GM12878 (cell line): Measurements from ENCODE around the gene NUDT17. TPM values are rescaled to one million over a fixed set of nuclear protein-coding genes. Genes with fewer than 3 reads are reported as not detected.
A peak's percentile ranks its signal among the peaks of the same experiment; 100 is the strongest.

Experiments used
- ATF7 ChIP-seq: fragments of 450-650 bp; IDR thresholded peaks from 2 replicates; pipeline ENCODE4 v1.6.1; 2016; ENCODE audit warnings: low read depth, mild to moderate bottlenecking
- DPF2 ChIP-seq: fragments of 450-650 bp; IDR thresholded peaks from 2 replicates; pipeline ENCODE4 v1.6.1; 2017; ENCODE audit warnings: mild to moderate bottlenecking
- EED ChIP-seq: sonication (generic); IDR thresholded peaks from 2 replicates; pipeline ENCODE4 v1.6.1; 2016; ENCODE audit warnings: antibody characterized with exemption, low read depth
- ESRRA ChIP-seq: IDR thresholded peaks from 2 replicates; pipeline ENCODE4 v1.6.1; 2012; ENCODE audit warnings: mild to moderate bottlenecking, low read length, improper control_type of control experiment
- GATAD2B ChIP-seq: fragments of 450-650 bp; conservative IDR thresholded peaks from 2 replicates; pipeline ENCODE4 v1.6.1; 2017; ENCODE audit warnings: low read depth, mild to moderate bottlenecking, moderate library complexity
- IKZF1 ChIP-seq: fragments of 450-650 bp; conservative IDR thresholded peaks from 2 replicates; pipeline ENCODE4 v1.6.1; 2017; ENCODE audit warnings: antibody characterized with exemption, mild to moderate bottlenecking
- NFIC ChIP-seq: IDR thresholded peaks from 2 replicates; pipeline ENCODE4 v1.6.1; 2012; ENCODE audit warnings: low read depth, mild to moderate bottlenecking, inconsistent platforms, low read length, moderate library complexity
- NR2C2 ChIP-seq: IDR thresholded peaks from 2 replicates; pipeline ENCODE4 v1.6.1; 2011; ENCODE audit warnings: borderline replicate concordance, low read depth; ENCODE audit not compliant: control insufficient read depth, insufficient read length
- NRF1 ChIP-seq: conservative IDR thresholded peaks from 2 replicates; pipeline ENCODE4 v1.6.1; 2011; ENCODE audit warnings: mild to moderate bottlenecking, low read depth, low read length, improper control_type of control experiment
- PML ChIP-seq: IDR thresholded peaks from 2 replicates; pipeline ENCODE4 v1.6.1; 2012; ENCODE audit warnings: low read length, inconsistent platforms
- POLR2AphosphoS2 ChIP-seq: IDR thresholded peaks from 2 replicates; pipeline ENCODE4 v1.6.1; 2011; ENCODE audit warnings: low read depth, mild to moderate bottlenecking, low read length, improper control_type of control experiment, moderate library complexity
- POLR2AphosphoS5 ChIP-seq: IDR thresholded peaks from 2 replicates; pipeline ENCODE4 v1.6.1; 2011; ENCODE audit warnings: mild to moderate bottlenecking, low read length, inconsistent platforms
- POU2F2 ChIP-seq: IDR thresholded peaks from 3 replicates; pipeline ENCODE4 v1.6.1; 2011; ENCODE audit warnings: low read depth, mild to moderate bottlenecking, low read length, borderline replicate concordance
- RAD51 ChIP-seq: fragments of 450-650 bp; IDR thresholded peaks from 2 replicates; pipeline ENCODE4 v1.6.1; 2016; ENCODE audit warnings: moderate library complexity, mild to moderate bottlenecking, inconsistent platforms
- SMARCA5 ChIP-seq: fragments of 450-650 bp; IDR thresholded peaks from 2 replicates; pipeline ENCODE4 v1.6.1; 2017; ENCODE audit warnings: mild to moderate bottlenecking
- YY1 ChIP-seq: IDR thresholded peaks from 2 replicates; pipeline ENCODE4 v1.6.1; 2011; ENCODE audit warnings: low read depth, mild to moderate bottlenecking, low read length
- polyA plus RNA-seq, 11 experiments: library from polyadenylated mRNA; depleted of rRNA in 4 of 11; unstranded in 6 of 11; stranded (reverse) in 5 of 11; fragments of >200 nt; fragmentation: Nextera tagmentation in 4 of 11; fragmentation: Illumina TruSeq in 1 of 11; extraction: Ambion mirVana in 4 of 11; extraction: Trizol in 1 of 11; gene quantifications; 1 replicate in 1 of 11; 2 replicates in 10 of 11; pipeline versions ENCODE4 v1.2.1 to v1.2.3, GENCODE V29; 2011 to 2016; ENCODE audit warnings: inconsistent platforms in 2 of 11, missing spikeins in 2 of 11, low read depth in 1 of 11
- total RNA-seq, 4 experiments: library from RNA; depleted of rRNA in 3 of 4; stranded (reverse); fragments of >200 nt in 3 of 4; fragmentation: Illumina TruSeq in 1 of 4; extraction: Trizol in 1 of 4; gene quantifications; 2 replicates each; pipeline versions ENCODE4 v1.2.1 to v1.2.3, GENCODE V29; 2013 to 2021
- TF ChIP-seq, protein P1 (sequence below): IDR thresholded peaks from 2 replicates; pipeline ENCODE4 v1.6.1; 2011; ENCODE audit warnings: mild to moderate bottlenecking, low read depth, low read length, moderate library complexity; ENCODE audit not compliant: insufficient replicate concordance
- TF ChIP-seq, protein P2 (sequence below): IDR thresholded peaks from 2 replicates; pipeline ENCODE4 v1.6.1; 2012; ENCODE audit warnings: low read depth, low read length, improper control_type of control experiment
- TF ChIP-seq, protein P3 (sequence below): fragments of 450-650 bp; IDR thresholded peaks from 2 replicates; pipeline ENCODE4 v1.6.1; 2017; ENCODE audit warnings: mild to moderate bottlenecking, low read depth, inconsistent platforms; ENCODE audit not compliant: poor library complexity, severe bottlenecking
- TF ChIP-seq, protein P4 (sequence below): fragments of 450-650 bp; IDR thresholded peaks from 2 replicates; pipeline ENCODE4 v1.6.1; 2018; ENCODE audit warnings: borderline replicate concordance, mild to moderate bottlenecking; ENCODE audit not compliant: partially characterized antibody
- TF ChIP-seq, protein P5 (sequence below): fragments of 450-650 bp; IDR thresholded peaks from 2 replicates; pipeline ENCODE4 v1.6.1; 2016; ENCODE audit warnings: mild to moderate bottlenecking

The NUDT17 gene
- total and polyA plus RNA-seq, 10 of the 15 experiments (the other 5 are each of a cell fraction or from before 2014, with no cell fraction given) = 1.2 to 4.7 (median 4.0) TPM

DNA sequence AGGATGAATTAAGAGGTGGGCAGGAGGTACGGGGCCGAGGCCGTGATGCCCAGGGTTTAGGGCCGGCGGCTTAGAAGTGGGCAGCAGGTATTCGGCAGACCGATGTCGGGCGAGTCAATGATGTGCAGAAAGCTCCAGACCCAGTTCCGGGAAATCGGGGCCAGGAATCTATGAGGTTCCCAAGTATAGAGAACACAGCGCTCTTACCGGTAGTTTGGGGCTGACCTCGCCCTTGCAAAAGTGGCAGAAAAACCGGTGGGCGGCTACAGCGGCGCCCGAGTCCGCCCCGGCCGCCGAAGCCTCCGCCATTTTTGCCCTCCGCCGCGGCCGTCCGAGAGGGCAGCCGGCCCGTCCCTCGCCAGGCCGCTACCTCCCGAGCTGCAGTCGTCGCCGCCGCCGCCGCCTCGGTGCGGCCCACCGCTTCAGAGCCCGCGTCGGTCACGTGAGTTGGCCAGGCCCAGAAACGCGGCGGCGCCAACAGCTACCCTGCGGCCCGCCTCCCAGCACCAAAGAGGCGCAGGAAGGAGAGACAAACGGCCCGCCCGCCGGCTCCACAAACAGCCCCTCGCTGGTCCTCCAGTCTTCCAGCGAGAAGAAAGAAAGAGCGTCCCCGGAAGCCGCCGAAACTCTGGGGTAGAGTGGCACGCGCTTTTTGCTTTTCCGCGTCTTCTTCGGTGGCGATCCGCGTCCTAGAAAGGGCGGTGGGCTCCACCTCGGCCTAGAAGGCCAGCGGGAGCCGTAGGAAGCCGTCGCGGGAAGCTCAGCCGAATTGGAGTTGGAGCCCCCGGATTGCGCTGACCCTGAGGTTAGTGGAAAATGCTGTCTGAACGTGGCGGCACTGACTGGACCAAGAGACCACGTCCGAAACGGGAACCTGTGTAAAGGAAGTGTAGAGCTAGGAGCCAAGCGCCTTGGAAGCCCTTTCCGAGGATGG, 21.6 kb upstream of the NUDT17 start, which contains the start of the genes POLR3C and RNF115 (continued):
- TF ChIP-seq, protein P1, sequence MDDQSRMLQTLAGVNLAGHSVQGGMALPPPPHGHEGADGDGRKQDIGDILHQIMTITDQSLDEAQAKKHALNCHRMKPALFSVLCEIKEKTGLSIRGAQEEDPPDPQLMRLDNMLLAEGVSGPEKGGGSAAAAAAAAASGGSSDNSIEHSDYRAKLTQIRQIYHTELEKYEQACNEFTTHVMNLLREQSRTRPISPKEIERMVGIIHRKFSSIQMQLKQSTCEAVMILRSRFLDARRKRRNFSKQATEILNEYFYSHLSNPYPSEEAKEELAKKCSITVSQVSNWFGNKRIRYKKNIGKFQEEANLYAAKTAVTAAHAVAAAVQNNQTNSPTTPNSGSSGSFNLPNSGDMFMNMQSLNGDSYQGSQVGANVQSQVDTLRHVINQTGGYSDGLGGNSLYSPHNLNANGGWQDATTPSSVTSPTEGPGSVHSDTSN = peak; percentile 8
- TF ChIP-seq POU2F2 (peak; percentile 15; the same call in 2 of the 3 replicates), SMARCA5 (peak; percentile 81; the same call in 1 of the 2 replicates), YY1 (peak; percentile 88; the same call in 1 of the 2 replicates), ESRRA (peak; percentile 73; the same call in 1 of the 2 replicates), POLR2AphosphoS2 (peak; percentile 82; the same call in 1 of the 2 replicates), EED (peak; percentile 54; the same call in 1 of the 2 replicates), PML (peak; percentile 89), NRF1 (no peak), DPF2 (peak; percentile 80), IKZF1 (peak; percentile 82), NFIC (no peak), NR2C2 (no peak), POLR2AphosphoS5 (peak; percentile 88), RAD51 (peak; percentile 66), GATAD2B (peak; percentile 79), ATF7 (peak; percentile 27; the same call in 1 of the 2 replicates)
- TF ChIP-seq, protein P2, sequence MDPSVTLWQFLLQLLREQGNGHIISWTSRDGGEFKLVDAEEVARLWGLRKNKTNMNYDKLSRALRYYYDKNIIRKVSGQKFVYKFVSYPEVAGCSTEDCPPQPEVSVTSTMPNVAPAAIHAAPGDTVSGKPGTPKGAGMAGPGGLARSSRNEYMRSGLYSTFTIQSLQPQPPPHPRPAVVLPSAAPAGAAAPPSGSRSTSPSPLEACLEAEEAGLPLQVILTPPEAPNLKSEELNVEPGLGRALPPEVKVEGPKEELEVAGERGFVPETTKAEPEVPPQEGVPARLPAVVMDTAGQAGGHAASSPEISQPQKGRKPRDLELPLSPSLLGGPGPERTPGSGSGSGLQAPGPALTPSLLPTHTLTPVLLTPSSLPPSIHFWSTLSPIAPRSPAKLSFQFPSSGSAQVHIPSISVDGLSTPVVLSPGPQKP = peak; percentile 76; the same call in 1 of the 2 replicates
- TF ChIP-seq, protein P3, sequence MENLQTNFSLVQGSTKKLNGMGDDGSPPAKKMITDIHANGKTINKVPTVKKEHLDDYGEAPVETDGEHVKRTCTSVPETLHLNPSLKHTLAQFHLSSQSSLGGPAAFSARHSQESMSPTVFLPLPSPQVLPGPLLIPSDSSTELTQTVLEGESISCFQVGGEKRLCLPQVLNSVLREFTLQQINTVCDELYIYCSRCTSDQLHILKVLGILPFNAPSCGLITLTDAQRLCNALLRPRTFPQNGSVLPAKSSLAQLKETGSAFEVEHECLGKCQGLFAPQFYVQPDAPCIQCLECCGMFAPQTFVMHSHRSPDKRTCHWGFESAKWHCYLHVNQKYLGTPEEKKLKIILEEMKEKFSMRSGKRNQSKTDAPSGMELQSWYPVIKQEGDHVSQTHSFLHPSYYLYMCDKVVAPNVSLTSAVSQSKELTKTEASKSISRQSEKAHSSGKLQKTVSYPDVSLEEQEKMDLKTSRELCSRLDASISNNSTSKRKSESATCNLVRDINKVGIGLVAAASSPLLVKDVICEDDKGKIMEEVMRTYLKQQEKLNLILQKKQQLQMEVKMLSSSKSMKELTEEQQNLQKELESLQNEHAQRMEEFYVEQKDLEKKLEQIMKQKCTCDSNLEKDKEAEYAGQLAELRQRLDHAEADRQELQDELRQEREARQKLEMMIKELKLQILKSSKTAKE = no peak
- TF ChIP-seq, protein P4, sequence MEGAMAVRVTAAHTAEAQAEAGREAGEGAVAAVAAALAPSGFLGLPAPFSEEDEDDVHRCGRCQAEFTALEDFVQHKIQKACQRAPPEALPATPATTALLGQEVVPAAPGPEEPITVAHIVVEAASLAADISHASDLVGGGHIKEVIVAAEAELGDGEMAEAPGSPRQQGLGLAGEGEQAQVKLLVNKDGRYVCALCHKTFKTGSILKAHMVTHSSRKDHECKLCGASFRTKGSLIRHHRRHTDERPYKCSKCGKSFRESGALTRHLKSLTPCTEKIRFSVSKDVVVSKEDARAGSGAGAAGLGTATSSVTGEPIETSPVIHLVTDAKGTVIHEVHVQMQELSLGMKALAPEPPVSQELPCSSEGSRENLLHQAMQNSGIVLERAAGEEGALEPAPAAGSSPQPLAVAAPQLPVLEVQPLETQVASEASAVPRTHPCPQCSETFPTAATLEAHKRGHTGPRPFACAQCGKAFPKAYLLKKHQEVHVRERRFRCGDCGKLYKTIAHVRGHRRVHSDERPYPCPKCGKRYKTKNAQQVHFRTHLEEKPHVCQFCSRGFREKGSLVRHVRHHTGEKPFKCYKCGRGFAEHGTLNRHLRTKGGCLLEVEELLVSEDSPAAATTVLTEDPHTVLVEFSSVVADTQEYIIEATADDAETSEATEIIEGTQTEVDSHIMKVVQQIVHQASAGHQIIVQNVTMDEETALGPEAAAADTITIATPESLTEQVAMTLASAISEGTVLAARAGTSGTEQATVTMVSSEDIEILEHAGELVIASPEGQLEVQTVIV = peak; percentile 10
- TF ChIP-seq, protein P5, sequence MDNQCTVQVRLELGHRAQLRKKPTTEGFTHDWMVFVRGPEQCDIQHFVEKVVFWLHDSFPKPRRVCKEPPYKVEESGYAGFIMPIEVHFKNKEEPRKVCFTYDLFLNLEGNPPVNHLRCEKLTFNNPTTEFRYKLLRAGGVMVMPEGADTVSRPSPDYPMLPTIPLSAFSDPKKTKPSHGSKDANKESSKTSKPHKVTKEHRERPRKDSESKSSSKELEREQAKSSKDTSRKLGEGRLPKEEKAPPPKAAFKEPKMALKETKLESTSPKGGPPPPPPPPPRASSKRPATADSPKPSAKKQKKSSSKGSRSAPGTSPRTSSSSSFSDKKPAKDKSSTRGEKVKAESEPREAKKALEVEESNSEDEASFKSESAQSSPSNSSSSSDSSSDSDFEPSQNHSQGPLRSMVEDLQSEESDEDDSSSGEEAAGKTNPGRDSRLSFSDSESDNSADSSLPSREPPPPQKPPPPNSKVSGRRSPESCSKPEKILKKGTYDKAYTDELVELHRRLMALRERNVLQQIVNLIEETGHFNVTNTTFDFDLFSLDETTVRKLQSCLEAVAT = no peak
